ENCODE measurements around the gene OVOL3.

Gene OVOL3

GRCh38 chr19:36140304-36141038 is 29.5 kb downstream of the OVOL3 start:
- Histone ChIP-seq H3F3A (ENCODE audit: control insufficient read depth, insufficient read depth) (no peaks in the 10 kb centered on the region), H3K36me3 (ENCODE audit: control insufficient read depth, low read length) (peaks cover 26% of the 10 kb centered on the region), H4K20me1 (ENCODE audit: control insufficient read depth, insufficient read depth, low read depth, low read length) (peaks cover 3% of the 10 kb centered on the region; the same call in 1 of the 2 replicates), H3K27ac (ENCODE audit: low read depth, low read length) (peak overlapping the region; percentile 67), H3K9me3 (ENCODE audit: control insufficient read depth, insufficient read depth, low read length) (no peaks in the 10 kb centered on the region), H3K79me2 (ENCODE audit: control insufficient read depth, low read length) (peaks cover 22% of the 10 kb centered on the region), H3K4me2 (ENCODE audit: low read length) (peak overlapping the region; percentile 85), H3K9me2 (replicated peaks; ENCODE audit: control insufficient read depth, low read length) (no peaks in the 10 kb centered on the region), H3K27me3 (ENCODE audit: control insufficient read depth, low read length) (no peaks in the 10 kb centered on the region), H3K4me3 (ENCODE audit: low read length) (peak overlapping the region; percentile 84), H3K4me1 (ENCODE audit: control insufficient read depth, low read length) (peaks cover 11% of the 10 kb centered on the region)
- TF ChIP-seq EZH2phosphoT487 (IDR thresholded peaks at IDR 0.05; ENCODE audit: borderline replicate concordance, low read length) = no peak
- TF ChIP-seq CTCF (IDR thresholded peaks at IDR 0.05; ENCODE audit: low read depth, low read length, poor library complexity, severe bottlenecking) = no peak

DNA sequence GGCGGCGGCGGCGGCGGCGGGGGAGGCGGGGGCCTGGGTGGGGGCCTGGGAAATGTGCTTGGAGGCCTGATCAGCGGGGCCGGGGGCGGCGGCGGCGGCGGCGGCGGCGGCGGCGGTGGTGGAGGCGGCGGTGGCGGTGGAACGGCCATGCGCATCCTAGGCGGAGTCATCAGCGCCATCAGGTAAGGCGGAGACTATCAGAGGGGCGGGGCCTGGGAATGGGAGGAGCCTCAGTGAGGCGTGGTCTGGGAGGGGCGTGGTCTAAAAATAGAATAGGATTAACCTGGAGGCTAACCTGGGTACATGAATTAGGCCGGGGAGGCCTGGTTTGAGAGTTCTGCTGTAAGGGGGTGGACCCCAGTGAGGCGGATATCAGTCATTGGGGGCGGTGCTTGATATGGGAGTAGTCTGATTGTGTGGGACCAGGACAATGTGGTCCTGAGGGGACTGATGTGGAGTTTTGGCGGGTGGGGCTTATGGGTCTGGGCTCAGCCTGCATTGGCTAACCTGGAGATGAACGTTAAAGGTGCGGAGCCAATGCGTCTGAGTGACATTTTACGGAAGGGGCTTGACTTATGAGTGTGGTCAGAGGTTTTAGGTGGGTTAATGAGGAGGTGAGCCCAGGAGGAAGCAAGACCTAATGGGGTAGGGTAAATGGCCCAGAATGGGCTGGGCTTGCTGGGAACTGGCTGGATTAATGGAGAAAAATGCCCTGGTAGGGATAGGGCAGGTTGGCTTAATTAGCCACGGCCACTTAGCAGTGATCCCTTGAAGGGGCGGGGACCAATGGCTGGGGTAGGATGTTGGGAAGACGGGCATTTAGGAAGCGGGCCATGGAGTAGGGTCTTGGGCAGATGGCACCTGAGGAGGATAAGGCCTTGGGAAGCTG is 30.3 kb downstream of the OVOL3 start:
- Histone ChIP-seq H3K4me2 (ENCODE audit: low read length) (peak overlapping the region; percentile 85), H3K4me3 (ENCODE audit: low read length) (peak overlapping the region; percentile 84), H3K9me3 (ENCODE audit: control insufficient read depth, insufficient read depth, low read length) (no peaks in the 10 kb centered on the region), H3K79me2 (ENCODE audit: control insufficient read depth, low read length) (peaks cover 22% of the 10 kb centered on the region), H4K20me1 (ENCODE audit: control insufficient read depth, insufficient read depth, low read depth, low read length) (peaks cover 3% of the 10 kb centered on the region; the same call in 1 of the 2 replicates), H3K36me3 (ENCODE audit: control insufficient read depth, low read length) (peaks cover 34% of the 10 kb centered on the region), H3K9me2 (replicated peaks; ENCODE audit: control insufficient read depth, low read length) (no peaks in the 10 kb centered on the region), H3K4me1 (ENCODE audit: control insufficient read depth, low read length) (peaks cover 11% of the 10 kb centered on the region), H3K27me3 (ENCODE audit: control insufficient read depth, low read length) (no peaks in the 10 kb centered on the region), H3K27ac (ENCODE audit: low read depth, low read length) (peak overlapping the region; percentile 67; the same call in 1 of the 2 replicates), H3F3A (ENCODE audit: control insufficient read depth, insufficient read depth) (no peaks in the 10 kb centered on the region)
- TF ChIP-seq EZH2phosphoT487 (IDR thresholded peaks at IDR 0.05; ENCODE audit: borderline replicate concordance, low read length) (no peak), CTCF (IDR thresholded peaks at IDR 0.05; ENCODE audit: low read depth, low read length, poor library complexity, severe bottlenecking) (no peak)

DNA sequence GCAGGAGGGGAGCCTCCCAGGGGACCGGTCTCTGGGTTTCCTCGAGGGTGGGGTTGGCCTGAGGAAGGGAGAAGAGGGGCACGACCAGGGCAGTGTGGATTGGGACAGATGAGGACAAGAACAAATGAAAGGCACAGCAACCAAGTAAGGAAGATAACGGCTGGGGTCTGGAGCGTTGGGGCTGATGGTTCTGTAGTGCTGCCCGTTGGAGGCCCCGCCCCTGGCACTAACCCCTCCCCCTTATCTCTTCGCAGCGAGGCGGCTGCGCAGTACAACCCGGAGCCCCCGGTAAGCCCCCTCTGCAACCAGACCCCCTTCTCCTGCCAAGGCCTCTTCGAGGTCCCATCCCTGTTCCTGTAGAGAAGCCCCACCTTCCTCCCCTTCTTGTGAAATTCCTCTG is 31.1 kb downstream of the OVOL3 start:
- H4K20me1 ChIP-seq (ENCODE audit: control insufficient read depth, insufficient read depth, low read depth, low read length) = peaks cover 3% of the 10 kb centered on the region; the same call in 1 of the 2 replicates
- TF ChIP-seq EZH2phosphoT487 (IDR thresholded peaks at IDR 0.05; ENCODE audit: borderline replicate concordance, low read length) = no peak
- TF ChIP-seq CTCF (IDR thresholded peaks at IDR 0.05; ENCODE audit: low read depth, low read length, poor library complexity, severe bottlenecking) = no peak
- H3K36me3 ChIP-seq (ENCODE audit: control insufficient read depth, low read length) = peaks cover 36% of the 10 kb centered on the region
- no peak overlapping the region for H3K27ac ChIP-seq (ENCODE audit: low read depth, low read length)
- H3K79me2 ChIP-seq (ENCODE audit: control insufficient read depth, low read length) = peaks cover 22% of the 10 kb centered on the region
- H3K9me3 ChIP-seq (ENCODE audit: control insufficient read depth, insufficient read depth, low read length) = no peaks in the 10 kb centered on the region
- peaks cover 11% of the 10 kb centered on the region for H3K4me1 ChIP-seq (ENCODE audit: control insufficient read depth, low read length)
- H3K27me3 ChIP-seq (ENCODE audit: control insufficient read depth, low read length) = no peaks in the 10 kb centered on the region
- no peaks in the 10 kb centered on the region for H3F3A ChIP-seq (ENCODE audit: control insufficient read depth, insufficient read depth)
- H3K9me2 ChIP-seq (replicated peaks; ENCODE audit: control insufficient read depth, low read length) = no peaks in the 10 kb centered on the region
- H3K4me3 ChIP-seq (ENCODE audit: low read length) = no peak overlapping the region
- H3K4me2 ChIP-seq (ENCODE audit: low read length) = peak overlapping the region; percentile 85
